ENCODE measurements around the gene TMCC2.
"Not testable (repeated sequence)": the region's sequence is repeated elsewhere in the genome, so short reads cannot be mapped to it uniquely, and the experiment has no call there.

TMCC2 gene

DNA sequence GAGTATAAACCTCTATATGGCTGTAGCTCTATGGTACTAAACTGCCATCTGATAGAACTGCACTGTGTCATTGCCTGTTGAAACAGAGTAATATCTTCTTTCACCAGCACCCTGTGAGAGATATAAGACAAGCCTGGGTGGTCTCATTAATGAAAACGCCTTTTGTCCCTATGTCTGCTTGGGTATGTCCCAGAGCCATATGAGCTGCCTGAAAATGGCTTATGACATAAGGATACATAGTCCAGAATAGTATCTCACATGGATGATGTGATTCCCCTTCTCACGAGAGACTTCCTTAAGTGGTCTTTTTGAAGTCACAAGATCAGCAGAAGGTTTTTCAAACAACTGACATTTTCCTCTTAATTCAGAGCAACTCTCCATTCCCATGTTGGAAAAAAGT, 7.3 kb upstream of the TMCC2 start:
- Mint-ChIP-seq H3K27me3 (peaks cover 11% of the 10 kb centered on the region), H3K4me3 (no peak overlapping the region), H3K27ac (ENCODE audit: low read depth) (no peak overlapping the region), H3K9me3 (no peaks in the 10 kb centered on the region), H3K36me3 (ENCODE audit: insufficient read depth) (no peaks in the 10 kb centered on the region), H3K4me1 (no peaks in the 10 kb centered on the region)
- no peak for DNase-seq (ENCODE audit: low spot score in 2 of 2)
- ATAC-seq (replicated peaks; ENCODE audit: extremely low read depth, poor library complexity, severe bottlenecking): no peak

- Mint-ChIP-seq H3K27ac (ENCODE audit: low read depth) (no peak overlapping the region), H3K27me3 (peaks cover 11% of the 10 kb centered on the region), H3K4me3 (no peak overlapping the region), H3K36me3 (ENCODE audit: insufficient read depth) (peaks cover 4% of the 10 kb centered on the region), H3K9me3 (no peaks in the 10 kb centered on the region), H3K4me1 (peaks cover 14% of the 10 kb centered on the region)
- ATAC-seq (replicated peaks; ENCODE audit: extremely low read depth, poor library complexity, severe bottlenecking) (no peak), DNase-seq (ENCODE audit: low spot score in 2 of 2) (no peak)
These were observed 3.0 kb upstream of the TMCC2 start for GRCh38 chr1:205224736-205225135.

DNA sequence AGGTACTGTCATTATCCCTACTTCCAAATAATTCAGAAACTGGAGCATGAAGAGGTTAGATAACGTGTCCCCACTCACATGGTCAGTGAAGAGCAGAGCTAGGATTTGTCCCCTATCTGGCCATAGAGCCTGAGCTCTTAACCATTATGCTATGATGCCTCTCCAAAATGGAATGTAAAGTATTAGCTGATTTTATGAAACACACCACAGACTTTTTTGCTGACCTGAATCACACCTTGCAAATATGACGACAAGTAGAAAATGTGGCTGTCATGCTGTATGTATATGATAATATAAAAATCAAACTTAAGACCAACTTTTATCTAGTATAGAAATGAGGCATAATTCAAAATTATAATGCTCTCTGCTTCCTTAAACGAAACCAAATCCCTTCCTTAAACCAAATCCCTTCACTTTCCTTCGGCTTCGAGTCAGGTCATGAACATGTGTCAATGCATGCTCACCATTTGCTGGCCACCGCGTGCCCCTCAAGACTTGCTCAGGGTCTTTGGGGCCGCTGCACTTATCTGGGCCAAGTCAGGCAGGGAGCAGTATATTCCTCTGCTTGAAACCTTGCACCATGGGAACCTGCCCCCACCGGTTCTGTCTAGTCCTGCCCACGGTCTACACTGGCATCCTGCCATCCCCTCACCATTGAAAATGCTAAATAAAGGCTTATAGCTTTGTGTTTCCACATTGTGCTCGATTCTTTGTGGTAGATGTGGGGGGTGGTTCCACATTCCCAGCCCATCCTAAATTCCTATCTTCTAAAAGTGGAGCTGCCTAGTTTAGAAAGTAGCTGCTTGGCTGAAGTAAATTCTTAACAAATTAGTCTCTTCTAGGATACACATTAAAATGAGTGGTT, 1.6 kb upstream of the TMCC2 start:
- Mint-ChIP-seq H3K4me1 (peaks cover 27% of the 10 kb centered on the region), H3K27me3 (peaks cover 11% of the 10 kb centered on the region), H3K4me3 (peak overlapping the region; percentile 84), H3K9me3 (no peaks in the 10 kb centered on the region), H3K27ac (ENCODE audit: low read depth) (no peak overlapping the region), H3K36me3 (ENCODE audit: insufficient read depth) (peaks cover 4% of the 10 kb centered on the region)
- ATAC-seq (replicated peaks; ENCODE audit: extremely low read depth, poor library complexity, severe bottlenecking) (no peak), DNase-seq (ENCODE audit: low spot score in 2 of 2) (no peak)

DNA sequence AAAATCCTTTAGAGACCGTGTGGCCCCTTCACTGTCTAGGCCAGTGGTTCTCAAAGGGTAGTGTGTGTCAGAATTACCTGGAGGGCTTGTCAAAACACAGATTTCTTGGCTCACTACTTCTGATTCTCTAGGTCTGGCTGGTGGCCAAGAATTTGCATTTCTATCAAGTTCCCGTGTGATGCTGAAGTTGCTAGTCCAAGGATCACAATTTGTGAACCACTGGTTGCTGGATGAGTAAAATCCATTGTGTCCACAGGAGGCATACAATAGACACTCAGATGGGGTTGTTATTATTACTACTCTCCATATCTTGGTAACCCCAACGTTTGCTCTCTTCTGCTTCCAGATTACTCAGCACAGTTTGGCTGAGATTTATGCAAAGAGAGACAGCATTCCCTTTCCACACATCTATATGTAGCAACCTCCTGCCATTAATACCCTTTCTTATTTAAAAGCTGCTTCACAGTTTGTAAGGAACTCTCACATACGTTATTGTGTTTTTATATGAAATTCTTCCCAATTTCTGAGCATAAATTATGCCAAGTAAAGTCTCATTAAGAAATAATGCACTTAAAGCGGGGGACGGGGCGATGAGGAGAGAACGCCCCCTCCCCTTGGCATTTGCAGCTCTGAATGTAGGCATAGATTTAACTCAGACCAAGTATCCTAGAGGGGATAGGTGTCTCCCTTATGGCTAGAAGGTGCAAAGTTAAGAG, 720 bp upstream of the TMCC2 start:
- Mint-ChIP-seq H3K27ac (ENCODE audit: low read depth) (no peak overlapping the region), H3K36me3 (ENCODE audit: insufficient read depth) (peaks cover 4% of the 10 kb centered on the region), H3K9me3 (no peaks in the 10 kb centered on the region), H3K4me1 (peaks cover 27% of the 10 kb centered on the region), H3K4me3 (peak overlapping the region; percentile 84), H3K27me3 (peaks cover 2% of the 10 kb centered on the region)
- ATAC-seq (replicated peaks; ENCODE audit: extremely low read depth, poor library complexity, severe bottlenecking): no peak
- DNase-seq (ENCODE audit: low spot score in 2 of 2): no peak

GRCh38 chr1:205228093-205228521, 361 bp downstream of the TMCC2 start:
- DNase-seq (ENCODE audit: low spot score in 2 of 2) (no peak), ATAC-seq (replicated peaks; ENCODE audit: extremely low read depth, poor library complexity, severe bottlenecking) (no peak)
- Mint-ChIP-seq H3K27ac (ENCODE audit: low read depth) (no peak overlapping the region), H3K4me1 (peaks cover 27% of the 10 kb centered on the region), H3K27me3 (no peaks in the 10 kb centered on the region), H3K4me3 (peak overlapping the region; percentile 84), H3K36me3 (ENCODE audit: insufficient read depth) (peaks cover 4% of the 10 kb centered on the region), H3K9me3 (no peaks in the 10 kb centered on the region)

DNA sequence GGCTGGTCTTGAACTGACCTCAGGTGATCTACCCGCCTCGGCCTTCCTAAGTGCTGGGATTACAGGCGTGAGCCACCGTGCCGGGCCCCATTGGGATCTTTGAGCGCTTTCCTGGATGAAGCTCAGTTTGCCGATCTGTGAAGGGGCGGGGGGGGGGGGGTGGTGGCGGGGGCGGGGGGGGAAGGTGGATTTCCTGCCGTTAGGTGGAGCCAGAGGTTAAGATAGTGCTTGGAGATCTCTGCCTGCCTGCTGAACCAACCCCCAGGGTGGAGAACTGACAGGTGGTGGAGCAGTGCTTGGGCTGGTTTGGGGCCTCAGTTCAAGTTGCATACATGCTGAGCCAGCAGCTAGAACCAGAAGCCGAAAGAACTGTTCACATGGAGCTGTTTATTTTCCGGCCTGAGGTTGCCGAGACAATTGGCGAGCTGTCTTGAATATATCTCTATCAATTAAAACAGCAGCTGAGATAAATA, 1.7 kb downstream of the TMCC2 start:
- H3K4me1 Mint-ChIP-seq: peaks cover 27% of the 10 kb centered on the region
- H3K27ac Mint-ChIP-seq (ENCODE audit: low read depth): peak overlapping the region; percentile 49
- DNase-seq (ENCODE audit: low spot score in 2 of 2) (peak; percentile 29 to 44), ATAC-seq (replicated peaks; ENCODE audit: extremely low read depth, poor library complexity, severe bottlenecking) (peak; percentile 68)
- peaks cover 4% of the 10 kb centered on the region for H3K36me3 Mint-ChIP-seq (ENCODE audit: insufficient read depth)
- peak overlapping the region; percentile 84 for H3K4me3 Mint-ChIP-seq
- no peaks in the 10 kb centered on the region for H3K27me3 Mint-ChIP-seq
- no peaks in the 10 kb centered on the region for H3K9me3 Mint-ChIP-seq

GRCh38 chr1:205229916-205230700, 2.4 kb downstream of the TMCC2 start:
- Mint-ChIP-seq H3K4me1 (peaks cover 27% of the 10 kb centered on the region), H3K27ac (ENCODE audit: low read depth) (no peak overlapping the region), H3K36me3 (ENCODE audit: insufficient read depth) (peaks cover 6% of the 10 kb centered on the region), H3K9me3 (no peaks in the 10 kb centered on the region), H3K27me3 (no peaks in the 10 kb centered on the region), H3K4me3 (peak overlapping the region; percentile 84)
- DNase-seq (ENCODE audit: low spot score in 2 of 2) (no peak), ATAC-seq (replicated peaks; ENCODE audit: extremely low read depth, poor library complexity, severe bottlenecking) (no peak)

GRCh38 chr1:205230982-205231381, 3.2 kb downstream of the TMCC2 start:
- H3K27ac Mint-ChIP-seq (ENCODE audit: low read depth): no peak overlapping the region
- H3K27me3 Mint-ChIP-seq: no peaks in the 10 kb centered on the region
- peaks cover 27% of the 10 kb centered on the region for H3K4me1 Mint-ChIP-seq
- H3K4me3 Mint-ChIP-seq: peak overlapping the region; percentile 84
- no peaks in the 10 kb centered on the region for H3K9me3 Mint-ChIP-seq
- ATAC-seq (replicated peaks; ENCODE audit: extremely low read depth, poor library complexity, severe bottlenecking) (no peak), DNase-seq (ENCODE audit: low spot score in 2 of 2) (no peak)
- H3K36me3 Mint-ChIP-seq (ENCODE audit: insufficient read depth): peaks cover 6% of the 10 kb centered on the region

GRCh38 chr1:205232127-205232820, 4.5 kb downstream of the TMCC2 start:
- Mint-ChIP-seq H3K4me1 (peaks cover 27% of the 10 kb centered on the region), H3K36me3 (ENCODE audit: insufficient read depth) (peaks cover 6% of the 10 kb centered on the region), H3K4me3 (no peak overlapping the region), H3K27ac (ENCODE audit: low read depth) (no peak overlapping the region), H3K9me3 (no peaks in the 10 kb centered on the region), H3K27me3 (no peaks in the 10 kb centered on the region)
- no peak for ATAC-seq (replicated peaks; ENCODE audit: extremely low read depth, poor library complexity, severe bottlenecking)
- DNase-seq (ENCODE audit: low spot score in 2 of 2): no peak

- Mint-ChIP-seq H3K4me1 (peaks cover 29% of the 10 kb centered on the region), H3K4me3 (no peak overlapping the region), H3K36me3 (ENCODE audit: insufficient read depth) (peaks cover 6% of the 10 kb centered on the region), H3K9me3 (no peaks in the 10 kb centered on the region), H3K27me3 (no peaks in the 10 kb centered on the region), H3K27ac (ENCODE audit: low read depth) (no peak overlapping the region)
- ATAC-seq (replicated peaks; ENCODE audit: extremely low read depth, poor library complexity, severe bottlenecking) (no peak), DNase-seq (ENCODE audit: low spot score in 2 of 2) (no peak)
These were observed 5.2 kb downstream of the TMCC2 start for GRCh38 chr1:205232945-205233397.

DNA sequence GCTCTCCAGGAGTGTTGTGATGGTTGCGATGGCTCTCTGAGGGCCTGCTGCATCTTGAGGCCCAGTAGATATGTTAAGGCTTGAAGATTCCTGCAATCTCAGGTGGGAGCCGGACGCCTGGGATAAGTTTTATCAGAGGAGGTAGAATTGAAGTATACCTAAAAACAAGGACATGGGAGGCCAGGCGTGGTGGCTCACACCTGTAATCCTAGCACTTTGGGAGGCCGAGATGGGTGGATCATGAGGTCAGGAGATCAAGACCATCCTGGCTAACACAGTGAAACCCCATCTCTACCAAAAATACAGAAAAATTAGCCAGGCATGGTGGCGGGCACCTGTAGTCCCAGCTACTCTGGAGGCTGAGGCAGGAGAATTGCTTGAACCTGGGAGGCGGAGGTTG, 6.2 kb downstream of the TMCC2 start:
- not testable (repeated sequence) for H3K27ac Mint-ChIP-seq (ENCODE audit: low read depth); ATAC-seq (replicated peaks; ENCODE audit: extremely low read depth, poor library complexity, severe bottlenecking); H3K4me3 Mint-ChIP-seq; H3K27me3 Mint-ChIP-seq; H3K9me3 Mint-ChIP-seq; H3K36me3 Mint-ChIP-seq (ENCODE audit: insufficient read depth); DNase-seq (ENCODE audit: low spot score in 2 of 2)
- peaks cover 25% of the 10 kb centered on the region for H3K4me1 Mint-ChIP-seq

- Mint-ChIP-seq H3K4me1 (peaks cover 8% of the 10 kb centered on the region), H3K27ac (ENCODE audit: low read depth) (no peak overlapping the region), H3K36me3 (ENCODE audit: insufficient read depth) (peaks cover 2% of the 10 kb centered on the region), H3K4me3 (no peak overlapping the region), H3K27me3 (no peaks in the 10 kb centered on the region), H3K9me3 (no peaks in the 10 kb centered on the region)
- ATAC-seq (replicated peaks; ENCODE audit: extremely low read depth, poor library complexity, severe bottlenecking): no peak
- DNase-seq (ENCODE audit: low spot score in 2 of 2): no peak
These were observed 8.2 kb downstream of the TMCC2 start for GRCh38 chr1:205235951-205236350.
